Peyer's patch (tissue), 4 donors: ENCODE data around the gene ANXA3. TPM values are rescaled to one million over a fixed set of nuclear protein-coding genes. Genes with fewer than 3 reads are reported as not detected.

ENCODE experiments used
- DNase-seq, 3 donors: peaks; one replicate each; pipeline ENCODE4 v3.0.0-alpha.2; 2017 to 2019
- H3K27ac ChIP-seq, 4 donors: fragments of 200-600 bp; sonication (generic); one replicate each; pipeline ENCODE4 v1.5.1; 2016 to 2019
- H3K27me3 ChIP-seq, 2 donors: fragments of 200-600 bp; sonication (generic); one replicate each; pipeline ENCODE4 v1.5.1; 2019
- H3K36me3 ChIP-seq, 3 donors: fragments of 200-600 bp; sonication (generic); one replicate each; pipeline ENCODE4 v1.5.1; 2016 to 2019
- H3K4me1 ChIP-seq, 4 donors: fragments of 200-600 bp; sonication (generic); one replicate each; pipeline ENCODE4 v1.5.1; 2016 to 2019
- H3K4me3 ChIP-seq, 4 donors: fragments of 200-600 bp; sonication (generic); 1 replicate in 3 of 4; 2 replicates in 1 of 4; pipeline ENCODE4 v1.5.1; 2016 to 2019; ENCODE audit warnings: mild to moderate bottlenecking in 1 of 4
- H3K9me3 ChIP-seq, 4 donors: fragments of 200-600 bp; sonication (generic); one replicate each; pipeline ENCODE4 v1.5.1; 2016 to 2019; ENCODE audit warnings: mild to moderate bottlenecking in 1 of 4
- CTCF ChIP-seq, 6 experiments: fragments of 450-650 bp in 4 of 6; fragments of 200-600 bp in 2 of 6; sonication (generic) in 1 of 6; IDR thresholded peaks; one replicate each; pipeline ENCODE4 v1.5.1; 2017 to 2019; ENCODE audit warnings: antibody characterized with exemption in 6 of 6, mild to moderate bottlenecking in 3 of 6, moderate library complexity in 1 of 6
- POLR2A ChIP-seq, 2 donors: fragments of 450-650 bp; IDR thresholded peaks; one replicate each; pipeline ENCODE4 v1.5.1; 2017; ENCODE audit warnings: antibody characterized with exemption in 2 of 2, mild to moderate bottlenecking in 2 of 2, moderate library complexity in 2 of 2
- total RNA-seq, 4 donors: library from RNA; depleted of rRNA; stranded (reverse); fragments of >200 nt; gene quantifications; one replicate each; pipeline ENCODE4 v1.1.0, GENCODE V29; 2016

Gene ANXA3
- total RNA-seq, 4 donors from 2014 or later, result 8.3 to 27.5 (median 22.4) TPM

GRCh38 chr4:78520808-78521226 is 30.8 kb upstream of the ANXA3 start:
- TF ChIP-seq POLR2A (IDR thresholded peaks at IDR 0.05) (no peak), CTCF (IDR thresholded peaks at IDR 0.05) (no peak)
- no peak overlapping the region for H3K4me3 ChIP-seq
- no peaks in the 10 kb centered on the region for H3K4me1 ChIP-seq
- H3K27me3 ChIP-seq, result no peaks in the 10 kb centered on the region
- H3K27ac ChIP-seq, result no peak overlapping the region
- H3K9me3 ChIP-seq, result no peaks in the 10 kb centered on the region
- DNase-seq, result no peak
- no peaks in the 10 kb centered on the region for H3K36me3 ChIP-seq

GRCh38 chr4:78524009-78524408 is 27.6 kb upstream of the ANXA3 start:
- TF ChIP-seq POLR2A (IDR thresholded peaks at IDR 0.05) (no peak), CTCF (IDR thresholded peaks at IDR 0.05) (no peak)
- Histone ChIP-seq H3K27ac (no peak overlapping the region), H3K27me3 (no peaks in the 10 kb centered on the region), H3K36me3 (no peaks in the 10 kb centered on the region), H3K9me3 (no peaks in the 10 kb centered on the region), H3K4me1 (no peaks in the 10 kb centered on the region), H3K4me3 (no peak overlapping the region)
- DNase-seq, result no peak

- DNase-seq, result no peak
- H3K4me1 ChIP-seq, result no peaks in the 10 kb centered on the region
- TF ChIP-seq CTCF (IDR thresholded peaks at IDR 0.05) (no peak), POLR2A (IDR thresholded peaks at IDR 0.05) (no peak)
- no peaks in the 10 kb centered on the region for H3K9me3 ChIP-seq
- no peak overlapping the region for H3K4me3 ChIP-seq
- no peak overlapping the region for H3K27ac ChIP-seq
- no peaks in the 10 kb centered on the region for H3K36me3 ChIP-seq
- H3K27me3 ChIP-seq, result no peaks in the 10 kb centered on the region
Measured at GRCh38 chr4:78525559-78525958, 26.0 kb upstream of the ANXA3 start.

- Histone ChIP-seq H3K4me1 (no peaks in the 10 kb centered on the region), H3K27ac (no peak overlapping the region), H3K36me3 (no peaks in the 10 kb centered on the region), H3K27me3 (no peaks in the 10 kb centered on the region), H3K9me3 (no peaks in the 10 kb centered on the region), H3K4me3 (no peak overlapping the region)
- DNase-seq, result no peak
- no peak for TF ChIP-seq POLR2A (IDR thresholded peaks at IDR 0.05)
- no peak for TF ChIP-seq CTCF (IDR thresholded peaks at IDR 0.05)
Measured at GRCh38 chr4:78527103-78527502, 24.5 kb upstream of the ANXA3 start.

- Histone ChIP-seq H3K4me1 (no peaks in the 10 kb centered on the region), H3K4me3 (no peak overlapping the region), H3K27me3 (no peaks in the 10 kb centered on the region), H3K36me3 (no peaks in the 10 kb centered on the region), H3K9me3 (no peaks in the 10 kb centered on the region), H3K27ac (no peak overlapping the region)
- TF ChIP-seq CTCF (IDR thresholded peaks at IDR 0.05) (no peak), POLR2A (IDR thresholded peaks at IDR 0.05) (no peak)
- DNase-seq, result no peak
Measured at GRCh38 chr4:78527555-78527954, 24.0 kb upstream of the ANXA3 start.

- H3K9me3 ChIP-seq, result no peaks in the 10 kb centered on the region
- H3K4me1 ChIP-seq, result no peaks in the 10 kb centered on the region
- H3K36me3 ChIP-seq, result no peaks in the 10 kb centered on the region
- H3K4me3 ChIP-seq, result no peak overlapping the region
- H3K27me3 ChIP-seq, result no peaks in the 10 kb centered on the region
- H3K27ac ChIP-seq, result no peak overlapping the region
- no peak for TF ChIP-seq POLR2A (IDR thresholded peaks at IDR 0.05)
- no peak for TF ChIP-seq CTCF (IDR thresholded peaks at IDR 0.05)
- no peak for DNase-seq
Measured at GRCh38 chr4:78528327-78528726, 23.2 kb upstream of the ANXA3 start.
